ENCODE results near the gene CCDC149. TPM values are rescaled to one million over a fixed set of nuclear protein-coding genes. Genes with fewer than 3 reads are reported as not detected.

The CCDC149 gene
- total and polyA plus RNA-seq, 2 of the 8 experiments (the other 6 are each of a cell fraction or from before 2014, with no cell fraction given) = 2.2 to 5.6 TPM

GRCh38 chr4:24933684-24934275 is 20.9 kb upstream of the CCDC149 start (continued):
- no peak for TF ChIP-seq SIN3A (conservative IDR thresholded peaks at IDR 0.05 in 1 of 2, IDR thresholded peaks at IDR 0.05 in 1 of 2; ENCODE audit: low read depth in 1 of 2, low read length in 2 of 2)
